ENCODE measurements around the gene KRT3.

Gene KRT3

DNA sequence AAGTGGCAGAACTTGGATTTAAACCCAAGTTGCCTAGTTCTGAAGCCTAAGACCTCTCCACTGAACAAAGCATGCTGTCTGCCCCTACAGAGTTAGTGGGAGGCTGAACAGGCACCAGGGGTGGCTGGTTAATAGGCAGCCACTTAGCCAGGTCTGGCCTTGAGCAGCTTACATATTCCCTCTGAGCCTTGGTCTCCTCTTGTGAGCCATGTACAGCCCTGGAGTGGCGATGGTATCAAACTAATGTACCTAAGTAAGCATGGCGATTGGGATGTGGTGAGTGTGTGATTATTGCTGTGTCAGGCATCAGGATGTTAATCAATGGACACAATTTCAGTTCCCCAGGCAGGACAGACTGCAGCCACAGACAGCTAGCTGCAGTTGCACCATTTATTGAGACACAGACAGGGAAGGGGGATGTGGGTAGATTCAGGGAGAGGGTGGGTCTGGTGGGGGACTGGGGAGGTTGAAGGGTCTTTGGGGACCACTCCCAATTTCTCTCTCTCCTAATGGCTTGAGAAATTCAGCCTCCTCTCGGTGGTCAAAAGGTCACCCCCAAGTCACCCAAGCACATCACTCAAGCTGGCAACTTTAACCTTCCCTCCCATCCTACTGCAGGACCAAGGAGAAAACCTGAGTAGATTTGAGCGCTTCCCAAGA, 25.3 kb upstream of the KRT3 start:
- no peak overlapping the region for H3K4me3 ChIP-seq (ENCODE audit: low read length)
- H3K36me3 ChIP-seq (ENCODE audit: control insufficient read depth, low read length): no peaks in the 10 kb centered on the region
- H3K9me3 ChIP-seq (ENCODE audit: control insufficient read depth, insufficient read depth, low read length): no peaks in the 10 kb centered on the region
- H3F3A ChIP-seq (ENCODE audit: control insufficient read depth, insufficient read depth): no peaks in the 10 kb centered on the region
- no peaks in the 10 kb centered on the region for H4K20me1 ChIP-seq (ENCODE audit: control insufficient read depth, insufficient read depth, low read depth, low read length)
- no peaks in the 10 kb centered on the region for H3K9me2 ChIP-seq (replicated peaks; ENCODE audit: control insufficient read depth, low read length)
- TF ChIP-seq EZH2phosphoT487 (IDR thresholded peaks at IDR 0.05; ENCODE audit: borderline replicate concordance, low read length): no peak
- TF ChIP-seq, protein P1, sequence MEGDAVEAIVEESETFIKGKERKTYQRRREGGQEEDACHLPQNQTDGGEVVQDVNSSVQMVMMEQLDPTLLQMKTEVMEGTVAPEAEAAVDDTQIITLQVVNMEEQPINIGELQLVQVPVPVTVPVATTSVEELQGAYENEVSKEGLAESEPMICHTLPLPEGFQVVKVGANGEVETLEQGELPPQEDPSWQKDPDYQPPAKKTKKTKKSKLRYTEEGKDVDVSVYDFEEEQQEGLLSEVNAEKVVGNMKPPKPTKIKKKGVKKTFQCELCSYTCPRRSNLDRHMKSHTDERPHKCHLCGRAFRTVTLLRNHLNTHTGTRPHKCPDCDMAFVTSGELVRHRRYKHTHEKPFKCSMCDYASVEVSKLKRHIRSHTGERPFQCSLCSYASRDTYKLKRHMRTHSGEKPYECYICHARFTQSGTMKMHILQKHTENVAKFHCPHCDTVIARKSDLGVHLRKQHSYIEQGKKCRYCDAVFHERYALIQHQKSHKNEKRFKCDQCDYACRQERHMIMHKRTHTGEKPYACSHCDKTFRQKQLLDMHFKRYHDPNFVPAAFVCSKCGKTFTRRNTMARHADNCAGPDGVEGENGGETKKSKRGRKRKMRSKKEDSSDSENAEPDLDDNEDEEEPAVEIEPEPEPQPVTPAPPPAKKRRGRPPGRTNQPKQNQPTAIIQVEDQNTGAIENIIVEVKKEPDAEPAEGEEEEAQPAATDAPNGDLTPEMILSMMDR (IDR thresholded peaks at IDR 0.05; ENCODE audit: low read depth, low read length, poor library complexity, severe bottlenecking): no peak
- no peaks in the 10 kb centered on the region; the same call in 1 of the 2 replicates for H3K27me3 ChIP-seq (ENCODE audit: control insufficient read depth, low read length)
- no peak overlapping the region for H3K27ac ChIP-seq (ENCODE audit: low read depth, low read length)
- no peaks in the 10 kb centered on the region for H3K79me2 ChIP-seq (ENCODE audit: control insufficient read depth, low read length)
- H3K4me2 ChIP-seq (ENCODE audit: low read length): no peak overlapping the region
- H3K4me1 ChIP-seq (ENCODE audit: control insufficient read depth, low read length): no peaks in the 10 kb centered on the region

DNA sequence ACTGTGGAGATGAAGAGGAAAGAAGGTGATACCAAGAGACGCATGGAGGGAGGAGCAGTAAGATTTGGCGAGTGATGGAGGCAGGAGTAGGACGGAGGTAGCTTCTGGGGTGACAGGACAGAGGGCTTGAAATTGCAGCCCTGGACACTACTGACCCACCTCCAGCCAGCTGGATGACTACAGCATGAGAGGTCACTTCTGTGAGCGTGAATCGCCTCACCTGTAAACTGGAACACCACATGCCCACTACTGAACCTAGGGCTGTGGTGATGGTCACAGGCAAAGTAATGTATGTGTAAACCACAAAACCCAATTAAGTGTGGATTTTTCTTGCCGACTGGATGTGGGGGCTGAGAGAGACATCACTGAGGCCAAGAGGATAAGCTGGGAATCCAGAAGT, 24.6 kb upstream of the KRT3 start:
- H3K27me3 ChIP-seq (ENCODE audit: control insufficient read depth, low read length): no peaks in the 10 kb centered on the region; the same call in 1 of the 2 replicates
- no peaks in the 10 kb centered on the region for H3K79me2 ChIP-seq (ENCODE audit: control insufficient read depth, low read length)
- H3K4me1 ChIP-seq (ENCODE audit: control insufficient read depth, low read length): no peaks in the 10 kb centered on the region
- no peaks in the 10 kb centered on the region for H3K9me3 ChIP-seq (ENCODE audit: control insufficient read depth, insufficient read depth, low read length)
- TF ChIP-seq, protein P1 (IDR thresholded peaks at IDR 0.05; ENCODE audit: low read depth, low read length, poor library complexity, severe bottlenecking): no peak
- TF ChIP-seq EZH2phosphoT487 (IDR thresholded peaks at IDR 0.05; ENCODE audit: borderline replicate concordance, low read length): no peak
- H3F3A ChIP-seq (ENCODE audit: control insufficient read depth, insufficient read depth): no peaks in the 10 kb centered on the region
- no peak overlapping the region for H3K4me2 ChIP-seq (ENCODE audit: low read length)
- no peaks in the 10 kb centered on the region for H3K36me3 ChIP-seq (ENCODE audit: control insufficient read depth, low read length)
- H4K20me1 ChIP-seq (ENCODE audit: control insufficient read depth, insufficient read depth, low read depth, low read length): no peaks in the 10 kb centered on the region
- no peak overlapping the region for H3K4me3 ChIP-seq (ENCODE audit: low read length)
- H3K27ac ChIP-seq (ENCODE audit: low read depth, low read length): no peak overlapping the region
- H3K9me2 ChIP-seq (replicated peaks; ENCODE audit: control insufficient read depth, low read length): no peaks in the 10 kb centered on the region

DNA sequence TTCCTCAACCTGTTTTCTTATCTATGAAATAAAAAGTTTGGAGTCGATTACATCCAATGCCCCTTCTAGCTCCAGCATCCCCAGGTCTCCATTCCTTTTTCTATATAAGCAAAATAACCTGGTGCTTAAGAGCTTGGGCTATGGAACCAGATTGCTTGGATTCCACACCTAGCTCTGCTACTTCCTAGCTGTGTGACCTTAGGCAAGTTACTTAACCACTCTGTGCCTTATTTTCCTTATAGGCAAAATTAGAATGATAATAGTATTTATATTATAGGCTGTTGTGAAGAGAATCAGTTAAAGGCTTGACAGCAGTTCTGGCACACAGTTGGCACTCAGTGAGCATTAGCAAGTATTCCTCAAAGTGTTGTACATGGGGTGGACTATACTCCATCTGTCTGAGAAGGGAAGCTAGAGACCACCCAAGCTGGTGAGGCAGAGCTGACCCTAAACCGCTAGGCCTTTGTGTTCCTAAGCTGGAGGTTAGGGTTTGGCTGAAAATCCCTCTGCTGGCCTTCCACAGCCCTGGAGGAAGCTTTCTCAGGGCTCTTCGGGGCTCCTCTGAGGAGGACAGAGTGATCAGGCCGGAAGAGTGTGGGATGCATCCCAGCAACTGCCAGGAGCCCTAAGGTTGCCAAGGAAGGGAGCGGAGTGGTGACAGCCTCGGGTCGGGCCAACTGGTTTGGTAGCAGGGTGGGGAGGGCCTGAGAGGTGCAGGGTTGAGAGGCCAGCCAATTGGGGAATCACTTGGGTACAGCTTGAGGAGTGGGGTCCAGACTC, 24.0 kb upstream of the KRT3 start:
- Histone ChIP-seq H4K20me1 (ENCODE audit: control insufficient read depth, insufficient read depth, low read depth, low read length) (no peaks in the 10 kb centered on the region), H3K9me2 (replicated peaks; ENCODE audit: control insufficient read depth, low read length) (no peaks in the 10 kb centered on the region), H3K4me2 (ENCODE audit: low read length) (no peak overlapping the region), H3K27ac (ENCODE audit: low read depth, low read length) (no peak overlapping the region), H3K4me1 (ENCODE audit: control insufficient read depth, low read length) (no peaks in the 10 kb centered on the region), H3K27me3 (ENCODE audit: control insufficient read depth, low read length) (no peaks in the 10 kb centered on the region; the same call in 1 of the 2 replicates), H3K36me3 (ENCODE audit: control insufficient read depth, low read length) (no peaks in the 10 kb centered on the region), H3K9me3 (ENCODE audit: control insufficient read depth, insufficient read depth, low read length) (no peaks in the 10 kb centered on the region), H3F3A (ENCODE audit: control insufficient read depth, insufficient read depth) (no peaks in the 10 kb centered on the region), H3K4me3 (ENCODE audit: low read length) (no peak overlapping the region), H3K79me2 (ENCODE audit: control insufficient read depth, low read length) (no peaks in the 10 kb centered on the region)
- no peak for TF ChIP-seq EZH2phosphoT487 (IDR thresholded peaks at IDR 0.05; ENCODE audit: borderline replicate concordance, low read length)

DNA sequence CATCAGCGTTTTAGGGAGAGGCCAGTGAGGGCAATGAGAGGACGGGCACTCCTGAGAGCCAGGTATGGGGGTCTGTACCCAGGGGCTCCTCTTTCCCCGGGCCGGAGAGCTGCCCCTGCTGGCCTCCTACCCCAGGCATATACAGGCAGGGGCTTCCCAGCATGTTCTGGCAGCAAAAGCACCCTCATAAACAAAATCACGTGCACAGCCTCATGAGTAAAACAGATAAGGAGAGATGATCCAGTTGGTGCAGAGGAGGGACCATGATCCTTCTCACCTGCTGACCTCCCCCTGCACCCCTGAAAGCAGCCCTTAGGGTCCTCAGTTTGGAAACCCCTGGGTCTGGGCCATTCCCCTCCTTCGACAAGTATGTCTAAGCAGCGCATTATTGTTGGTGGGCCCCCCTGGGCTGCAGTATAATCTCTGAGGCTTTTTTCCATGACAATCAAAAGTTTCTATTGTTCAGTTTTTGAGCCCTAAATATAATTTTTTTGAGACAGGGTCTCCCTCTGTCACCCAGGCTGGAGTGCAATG, 23.0 kb upstream of the KRT3 start:
- Histone ChIP-seq H4K20me1 (ENCODE audit: control insufficient read depth, insufficient read depth, low read depth, low read length) (no peaks in the 10 kb centered on the region), H3K36me3 (ENCODE audit: control insufficient read depth, low read length) (no peaks in the 10 kb centered on the region), H3K4me1 (ENCODE audit: control insufficient read depth, low read length) (no peaks in the 10 kb centered on the region), H3K79me2 (ENCODE audit: control insufficient read depth, low read length) (no peaks in the 10 kb centered on the region), H3K27ac (ENCODE audit: low read depth, low read length) (no peak overlapping the region), H3K9me2 (replicated peaks; ENCODE audit: control insufficient read depth, low read length) (no peaks in the 10 kb centered on the region), H3K4me3 (ENCODE audit: low read length) (no peak overlapping the region), H3F3A (ENCODE audit: control insufficient read depth, insufficient read depth) (no peaks in the 10 kb centered on the region), H3K9me3 (ENCODE audit: control insufficient read depth, insufficient read depth, low read length) (no peaks in the 10 kb centered on the region), H3K4me2 (ENCODE audit: low read length) (no peak overlapping the region), H3K27me3 (ENCODE audit: control insufficient read depth, low read length) (no peaks in the 10 kb centered on the region; the same call in 1 of the 2 replicates)
- no peak for TF ChIP-seq EZH2phosphoT487 (IDR thresholded peaks at IDR 0.05; ENCODE audit: borderline replicate concordance, low read length)
- TF ChIP-seq, protein P1 (IDR thresholded peaks at IDR 0.05; ENCODE audit: low read depth, low read length, poor library complexity, severe bottlenecking): no peak

Data from DOHH2 (cell line).